NT2/D1 (cell line): ENCODE data around the gene AP3D1.

Experiments used
- DNase-seq: peaks from one replicate; pipeline ENCODE4 v3.0.0-alpha.2; 2011; ENCODE audit warnings: low read depth, low spot score
- H3K27me3 ChIP-seq: 2 replicates; pipeline ENCODE4 v1.6.0; 2011; ENCODE audit warnings: mild to moderate bottlenecking; ENCODE audit not compliant: insufficient read length, insufficient read depth
- H3K36me3 ChIP-seq: 2 replicates; pipeline ENCODE4 v1.6.1; 2011; ENCODE audit warnings: mild to moderate bottlenecking, low read length, mixed read lengths; ENCODE audit not compliant: insufficient read depth, insufficient read length
- H3K4me1 ChIP-seq: 2 replicates; pipeline ENCODE4 v1.5.1; 2011; ENCODE audit not compliant: insufficient read depth, insufficient read length
- H3K4me3 ChIP-seq: 2 replicates; pipeline ENCODE4 v1.5.1; 2011; ENCODE audit warnings: low read depth; ENCODE audit not compliant: insufficient read length
- H3K9ac ChIP-seq: 2 replicates; pipeline ENCODE4 v1.6.0; 2011; ENCODE audit warnings: low read depth; ENCODE audit not compliant: insufficient read length
- H3K9me3 ChIP-seq: 2 replicates; pipeline ENCODE4 v1.5.1; 2011; ENCODE audit warnings: mild to moderate bottlenecking, low read length; ENCODE audit not compliant: insufficient read depth
- SUZ12 ChIP-seq: IDR thresholded peaks from 2 replicates; pipeline ENCODE4 v1.6.1; 2011; ENCODE audit not compliant: insufficient read length, insufficient read depth; ENCODE audit errors: extremely low read depth
- YY1 ChIP-seq: IDR thresholded peaks from 2 replicates; pipeline ENCODE4 v1.6.1; 2011; ENCODE audit not compliant: insufficient read length, insufficient read depth
- ZNF274 ChIP-seq: IDR thresholded peaks from 2 replicates; pipeline ENCODE4 v1.6.1; 2011; ENCODE audit warnings: mild to moderate bottlenecking, low read depth, low read length

AP3D1 gene

GRCh38 chr19:2195361-2195760 lies 44.0 kb upstream of the AP3D1 start:
- TF ChIP-seq YY1, result no peak
- no peak for TF ChIP-seq ZNF274
- no peak for TF ChIP-seq SUZ12
- no peak overlapping the region for H3K9ac ChIP-seq
- no peaks in the 10 kb centered on the region for H3K27me3 ChIP-seq
- H3K4me3 ChIP-seq, result no peak overlapping the region
- DNase-seq, result no peak
- peaks cover 18% of the 10 kb centered on the region for H3K4me1 ChIP-seq
- H3K36me3 ChIP-seq, result peaks cover 87% of the 10 kb centered on the region
- peaks cover 2% of the 10 kb centered on the region; the same call in 1 of the 2 replicates for H3K9me3 ChIP-seq

- no peaks in the 10 kb centered on the region for H3K9me3 ChIP-seq
- H3K4me3 ChIP-seq, result no peak overlapping the region
- H3K36me3 ChIP-seq, result peaks cover 87% of the 10 kb centered on the region
- no peaks in the 10 kb centered on the region for H3K27me3 ChIP-seq
- H3K9ac ChIP-seq, result no peak overlapping the region
- TF ChIP-seq YY1 (no peak), ZNF274 (no peak), SUZ12 (no peak)
- H3K4me1 ChIP-seq, result peaks cover 21% of the 10 kb centered on the region
- DNase-seq, result no peak
Measured at GRCh38 chr19:2194513-2195078, 43.2 kb upstream of the AP3D1 start.

DNA sequence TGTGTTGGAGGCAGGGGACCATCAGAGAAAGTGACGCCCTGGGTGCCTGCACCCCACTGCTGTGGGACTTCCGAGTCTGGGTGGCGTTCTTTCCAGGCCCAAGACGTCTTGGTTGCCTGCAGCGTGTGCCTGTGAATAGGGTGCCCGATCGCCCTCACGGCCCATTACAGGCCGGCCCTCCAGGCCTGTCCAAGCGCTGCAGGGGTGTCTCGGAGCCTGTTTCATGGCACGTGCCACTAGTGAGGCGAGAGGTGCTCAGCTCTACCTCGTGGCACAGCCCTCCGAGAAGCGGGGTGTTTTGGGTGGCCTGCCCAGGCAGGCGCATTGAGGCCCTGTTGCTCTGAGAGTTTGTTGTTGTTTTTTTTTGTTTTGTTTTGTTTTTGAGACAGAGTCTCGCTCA lies 42.4 kb upstream of the AP3D1 start:
- H3K27me3 ChIP-seq, result no peaks in the 10 kb centered on the region
- H3K4me1 ChIP-seq, result peaks cover 23% of the 10 kb centered on the region
- H3K9ac ChIP-seq, result no peak overlapping the region
- no peaks in the 10 kb centered on the region for H3K9me3 ChIP-seq
- DNase-seq, result no peak
- no peak for TF ChIP-seq SUZ12
- no peak for TF ChIP-seq YY1
- no peak for TF ChIP-seq ZNF274
- H3K4me3 ChIP-seq, result no peak overlapping the region
- peaks cover 93% of the 10 kb centered on the region for H3K36me3 ChIP-seq

DNA sequence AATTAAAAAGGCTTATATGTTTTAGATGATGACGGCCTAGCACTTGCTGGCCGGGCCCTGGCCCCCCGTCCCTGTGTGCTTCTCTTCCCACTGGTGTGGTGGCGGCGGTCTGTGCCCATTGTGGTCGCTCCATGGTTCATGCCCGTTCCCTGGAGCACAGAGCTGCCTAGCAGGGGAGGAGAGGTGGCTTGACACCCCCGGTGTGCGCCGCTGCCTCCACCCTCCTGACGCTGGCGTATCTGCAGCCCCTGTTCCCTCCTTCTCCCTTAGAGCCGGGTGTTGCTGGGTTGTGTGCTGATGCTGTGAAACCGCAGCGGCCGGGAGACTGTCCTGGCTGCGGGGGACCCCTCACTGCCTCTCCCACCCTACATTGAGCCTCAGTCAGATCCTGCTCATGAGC lies 41.5 kb upstream of the AP3D1 start:
- no peak overlapping the region for H3K9ac ChIP-seq
- no peak overlapping the region for H3K4me3 ChIP-seq
- no peak for TF ChIP-seq ZNF274
- no peak for TF ChIP-seq YY1
- no peak for TF ChIP-seq SUZ12
- peaks cover 19% of the 10 kb centered on the region for H3K4me1 ChIP-seq
- no peaks in the 10 kb centered on the region for H3K9me3 ChIP-seq
- peaks cover 89% of the 10 kb centered on the region for H3K36me3 ChIP-seq
- H3K27me3 ChIP-seq, result no peaks in the 10 kb centered on the region
- DNase-seq, result no peak

DNA sequence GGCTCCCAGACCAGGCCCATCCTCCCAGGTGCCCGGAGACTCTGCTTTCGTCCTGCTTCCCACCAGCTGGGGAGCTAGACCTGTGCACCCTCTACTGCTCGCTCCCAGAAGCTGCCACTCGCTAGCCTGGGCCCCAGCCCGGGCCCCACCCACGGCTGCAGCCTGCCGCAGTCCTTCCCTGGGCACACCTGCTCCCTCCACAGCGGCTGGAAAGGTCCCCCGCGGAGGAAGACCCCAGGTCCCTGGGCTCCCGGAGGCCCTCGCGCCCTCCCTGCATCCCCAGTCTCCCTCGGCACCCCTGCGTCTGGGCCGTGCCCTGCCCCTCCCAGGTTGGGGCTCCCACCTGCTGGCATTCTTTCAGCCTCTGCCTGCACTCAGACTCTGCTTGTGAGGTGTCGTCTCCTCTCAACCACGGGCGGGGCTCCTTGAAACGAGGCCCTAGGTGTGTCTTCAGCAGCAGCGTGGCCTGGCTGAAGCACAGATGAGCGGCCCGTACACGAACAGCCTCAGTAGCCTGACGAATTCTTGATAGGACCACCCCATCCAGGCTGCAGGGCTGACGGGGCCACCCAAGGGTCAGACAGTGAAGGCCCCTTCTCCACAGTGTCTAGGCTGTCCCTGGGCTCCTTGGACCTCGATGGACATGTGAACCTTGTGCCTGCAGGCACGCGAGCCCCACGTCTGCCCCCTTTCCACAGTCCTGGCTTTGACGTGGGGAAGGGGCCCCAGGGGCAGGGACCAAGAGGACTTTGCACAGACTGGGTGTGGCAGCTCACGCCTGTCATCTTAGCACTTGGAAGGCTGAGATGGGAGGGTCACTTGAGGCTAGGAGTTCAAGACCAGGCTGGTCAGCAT lies 40.3 kb upstream of the AP3D1 start:
- Histone ChIP-seq H3K4me1 (peaks cover 23% of the 10 kb centered on the region), H3K4me3 (no peak overlapping the region), H3K9me3 (no peaks in the 10 kb centered on the region), H3K36me3 (peaks cover 87% of the 10 kb centered on the region), H3K27me3 (no peaks in the 10 kb centered on the region), H3K9ac (peak overlapping the region; percentile 17)
- DNase-seq, result no peak
- TF ChIP-seq YY1, result no peak
- TF ChIP-seq SUZ12, result no peak
- TF ChIP-seq ZNF274, result no peak

DNA sequence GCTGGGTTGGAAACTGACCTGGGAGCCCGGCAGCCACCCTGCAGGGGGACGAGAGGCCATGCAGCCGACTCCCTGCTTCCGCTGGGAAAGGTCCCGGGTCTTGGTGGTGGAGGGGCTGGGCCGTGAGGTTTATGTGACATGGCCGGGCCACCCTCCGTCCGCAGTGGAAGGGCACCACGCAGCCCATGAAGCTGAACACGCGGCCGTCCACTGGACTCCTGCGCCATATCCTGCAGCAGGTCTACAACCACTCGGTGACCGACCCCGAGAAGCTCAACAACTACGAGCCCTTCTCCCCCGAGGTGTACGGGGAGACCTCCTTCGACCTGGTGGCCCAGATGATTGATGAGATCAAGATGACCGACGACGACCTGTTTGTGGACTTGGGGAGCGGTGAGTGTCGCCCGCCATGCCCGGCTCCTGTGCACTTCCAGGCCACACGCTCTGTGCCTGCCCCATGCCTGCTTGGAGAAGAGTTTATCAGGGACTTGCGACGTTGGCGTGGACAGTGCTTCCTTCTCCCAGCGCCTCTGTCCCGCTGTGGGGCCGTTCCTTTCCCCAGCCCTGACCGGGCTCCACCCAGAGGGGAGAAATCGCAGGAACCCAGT lies 39.6 kb upstream of the AP3D1 start:
- H3K4me3 ChIP-seq, result no peak overlapping the region
- H3K27me3 ChIP-seq, result no peaks in the 10 kb centered on the region
- peak overlapping the region; percentile 17 for H3K9ac ChIP-seq
- peaks cover 28% of the 10 kb centered on the region for H3K4me1 ChIP-seq
- no peaks in the 10 kb centered on the region for H3K9me3 ChIP-seq
- TF ChIP-seq SUZ12 (no peak), YY1 (no peak), ZNF274 (no peak)
- no peak for DNase-seq
- H3K36me3 ChIP-seq, result peaks cover 84% of the 10 kb centered on the region

- H3K9ac ChIP-seq, result no peak overlapping the region
- H3K36me3 ChIP-seq, result peaks cover 74% of the 10 kb centered on the region
- peaks cover 30% of the 10 kb centered on the region for H3K4me1 ChIP-seq
- H3K4me3 ChIP-seq, result no peak overlapping the region
- TF ChIP-seq YY1, result no peak
- TF ChIP-seq SUZ12, result no peak
- TF ChIP-seq ZNF274, result no peak
- no peaks in the 10 kb centered on the region for H3K9me3 ChIP-seq
- no peaks in the 10 kb centered on the region for H3K27me3 ChIP-seq
- DNase-seq, result no peak
Measured at GRCh38 chr19:2189880-2190279, 38.5 kb upstream of the AP3D1 start.
